Loucy (cell line): ENCODE measurements around the gene CASQ1.

Source experiments
- H2AFZ ChIP-seq: fragments of 200-600 bp; sonication (generic); 2 replicates; pipeline ENCODE4 v1.6.0; 2016; ENCODE audit warnings: antibody characterized with exemption, mild to moderate bottlenecking, low read length, moderate library complexity
- H3F3A ChIP-seq: fragments of 200-600 bp; 2 replicates; pipeline ENCODE4 v1.6.0; 2016; ENCODE audit warnings: antibody characterized with exemption, low read depth, mild to moderate bottlenecking
- H3K27me3 ChIP-seq: fragments of 200-600 bp; sonication (generic); 2 replicates; pipeline ENCODE4 v1.6.1; 2014; ENCODE audit warnings: low read length, mild to moderate bottlenecking; ENCODE audit not compliant: insufficient read depth, poor library complexity, severe bottlenecking
- H3K36me3 ChIP-seq: fragments of 200-600 bp; sonication (generic); 2 replicates; pipeline ENCODE4 v1.6.1; 2016; ENCODE audit warnings: low read length; ENCODE audit not compliant: insufficient read depth
- H3K4me1 ChIP-seq: fragments of 200-600 bp; sonication (generic); 2 replicates; pipeline ENCODE4 v1.5.1; 2014; ENCODE audit warnings: low read length, mild to moderate bottlenecking; ENCODE audit not compliant: insufficient read depth, poor library complexity, severe bottlenecking
- H3K4me2 ChIP-seq: fragments of 200-600 bp; sonication (generic); 2 replicates; pipeline ENCODE4 v1.6.0; 2014; ENCODE audit warnings: antibody characterized with exemption, low read length, low read depth, mild to moderate bottlenecking; ENCODE audit not compliant: poor library complexity, severe bottlenecking
- H3K4me3 ChIP-seq: fragments of 200-600 bp; sonication (generic); 2 replicates; pipeline ENCODE4 v1.5.1; 2014; ENCODE audit warnings: low read length, mild to moderate bottlenecking, mixed read lengths; ENCODE audit not compliant: poor library complexity, severe bottlenecking
- H3K79me2 ChIP-seq: fragments of 200-600 bp; sonication (generic); 2 replicates; pipeline ENCODE4 v1.6.1; 2014; ENCODE audit warnings: low read length; ENCODE audit not compliant: insufficient read depth
- H3K9ac ChIP-seq: fragments of 200-600 bp; sonication (generic); 2 replicates; pipeline ENCODE4 v1.6.0; 2014; ENCODE audit warnings: mild to moderate bottlenecking, low read depth, low read length, moderate library complexity; ENCODE audit not compliant: poor library complexity, severe bottlenecking
- H3K9me2 ChIP-seq: fragments of 200-600 bp; sonication (generic); replicated peaks from 2 replicates; pipeline ENCODE4 v1.6.1; 2016; ENCODE audit warnings: low read depth, low read length, mixed read lengths
- H3K9me3 ChIP-seq: fragments of 200-600 bp; sonication (generic); 2 replicates; pipeline ENCODE4 v1.6.1; 2014; ENCODE audit warnings: mild to moderate bottlenecking, antibody characterized with exemption, low read length, low read depth; ENCODE audit not compliant: insufficient read depth
- H4K20me1 ChIP-seq: fragments of 200-600 bp; sonication (generic); 2 replicates; pipeline ENCODE4 v1.6.0; 2014; ENCODE audit warnings: antibody characterized with exemption, low read length, mild to moderate bottlenecking; ENCODE audit not compliant: insufficient read depth, poor library complexity, severe bottlenecking
- CTCF ChIP-seq: fragments of 200-600 bp; sonication (generic); conservative IDR thresholded peaks from 2 replicates; pipeline ENCODE4 v1.5.1; 2014; ENCODE audit warnings: mild to moderate bottlenecking, antibody characterized with exemption, low read length
- EZH2phosphoT487 ChIP-seq: fragments of 200-600 bp; IDR thresholded peaks from 2 replicates; pipeline ENCODE4 v1.6.1; 2018; ENCODE audit warnings: antibody characterized with exemption, mild to moderate bottlenecking, moderate library complexity, borderline replicate concordance

CASQ1 gene

DNA sequence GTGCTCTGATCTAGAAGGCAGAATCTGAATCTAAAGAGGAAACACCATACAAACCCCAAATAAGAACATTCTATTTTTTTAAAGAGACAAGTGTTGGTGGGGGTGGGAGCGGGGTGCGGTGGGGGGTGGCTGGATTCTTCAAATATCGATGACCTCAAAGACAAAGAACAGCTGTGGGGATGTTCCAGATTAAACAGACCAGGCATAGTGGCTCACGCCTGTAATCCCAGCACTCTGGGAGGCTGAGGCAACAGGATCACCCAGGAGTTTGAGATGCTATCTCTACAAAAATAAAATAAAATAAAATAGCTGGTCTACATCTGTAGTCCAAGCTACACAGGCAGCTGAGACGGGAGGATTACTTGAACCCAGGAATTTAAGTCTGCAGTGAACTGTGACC lies 34.0 kb upstream of the CASQ1 start:
- no peaks in the 10 kb centered on the region for H3F3A ChIP-seq
- H3K79me2 ChIP-seq: no peaks in the 10 kb centered on the region
- no peaks in the 10 kb centered on the region for H3K27me3 ChIP-seq
- no peaks in the 10 kb centered on the region for H3K36me3 ChIP-seq
- H3K4me3 ChIP-seq: no peak overlapping the region
- H3K4me2 ChIP-seq: no peak overlapping the region
- no peaks in the 10 kb centered on the region for H3K4me1 ChIP-seq
- no peak for TF ChIP-seq EZH2phosphoT487
- TF ChIP-seq CTCF: no peak
- H3K9ac ChIP-seq: no peak overlapping the region
- no peaks in the 10 kb centered on the region for H4K20me1 ChIP-seq
- no peaks in the 10 kb centered on the region for H3K9me3 ChIP-seq
- no peaks in the 10 kb centered on the region for H3K9me2 ChIP-seq
- no peak overlapping the region for H2AFZ ChIP-seq

GRCh38 chr1:160157174-160157573 lies 33.2 kb upstream of the CASQ1 start:
- Histone ChIP-seq H3K9ac (no peak overlapping the region), H3K4me1 (no peaks in the 10 kb centered on the region), H3F3A (no peaks in the 10 kb centered on the region), H2AFZ (no peak overlapping the region), H3K9me2 (no peaks in the 10 kb centered on the region), H3K9me3 (no peaks in the 10 kb centered on the region), H3K79me2 (no peaks in the 10 kb centered on the region), H4K20me1 (no peaks in the 10 kb centered on the region), H3K4me2 (no peak overlapping the region), H3K4me3 (no peak overlapping the region), H3K36me3 (no peaks in the 10 kb centered on the region), H3K27me3 (no peaks in the 10 kb centered on the region)
- no peak for TF ChIP-seq CTCF
- TF ChIP-seq EZH2phosphoT487: no peak

GRCh38 chr1:160158031-160158430 lies 32.3 kb upstream of the CASQ1 start:
- Histone ChIP-seq H3K79me2 (no peaks in the 10 kb centered on the region), H3K4me3 (no peak overlapping the region), H3K9me3 (no peaks in the 10 kb centered on the region), H3K27me3 (no peaks in the 10 kb centered on the region), H3K36me3 (no peaks in the 10 kb centered on the region), H2AFZ (no peak overlapping the region), H3K4me2 (no peak overlapping the region), H3K9ac (no peak overlapping the region), H3F3A (no peaks in the 10 kb centered on the region), H4K20me1 (no peaks in the 10 kb centered on the region), H3K4me1 (no peaks in the 10 kb centered on the region), H3K9me2 (no peaks in the 10 kb centered on the region)
- TF ChIP-seq CTCF (no peak), EZH2phosphoT487 (no peak)
